ENCODE results near the gene NFS1.
"Not testable (repeated sequence)": the region's sequence is repeated elsewhere in the genome, so short reads cannot be mapped to it uniquely, and the experiment has no call there.

GRCh38 chr20:35685368-35685767 is 13.8 kb downstream of the NFS1 start:
- TF ChIP-seq CTCF (conservative IDR thresholded peaks at IDR 0.05; ENCODE audit: low read depth, low read length); RCOR1 (IDR thresholded peaks at IDR 0.05; ENCODE audit: insufficient replicate concordance, low read length); USF2 (IDR thresholded peaks at IDR 0.05; ENCODE audit: low read depth, low read length); CEBPB (IDR thresholded peaks at IDR 0.05; ENCODE audit: low read depth, low read length); RAD21 (IDR thresholded peaks at IDR 0.05; ENCODE audit: low read length); POLR2A (IDR thresholded peaks at IDR 0.05; ENCODE audit: low read depth, low read length); ELK1 (IDR thresholded peaks at IDR 0.05; ENCODE audit: borderline replicate concordance, low read depth, low read length); MXI1 (IDR thresholded peaks at IDR 0.05; ENCODE audit: borderline replicate concordance, low read depth, low read length); SMC3 (IDR thresholded peaks at IDR 0.05; ENCODE audit: low read depth, low read length); FOS (IDR thresholded peaks at IDR 0.05; ENCODE audit: low read depth, low read length): not testable (repeated sequence)
